Measurements from ENCODE around the gene SLX9.

GRCh38 chr21:44911068-44911383 is 28.8 kb upstream of the SLX9 start:
- TF ChIP-seq, protein P1, sequence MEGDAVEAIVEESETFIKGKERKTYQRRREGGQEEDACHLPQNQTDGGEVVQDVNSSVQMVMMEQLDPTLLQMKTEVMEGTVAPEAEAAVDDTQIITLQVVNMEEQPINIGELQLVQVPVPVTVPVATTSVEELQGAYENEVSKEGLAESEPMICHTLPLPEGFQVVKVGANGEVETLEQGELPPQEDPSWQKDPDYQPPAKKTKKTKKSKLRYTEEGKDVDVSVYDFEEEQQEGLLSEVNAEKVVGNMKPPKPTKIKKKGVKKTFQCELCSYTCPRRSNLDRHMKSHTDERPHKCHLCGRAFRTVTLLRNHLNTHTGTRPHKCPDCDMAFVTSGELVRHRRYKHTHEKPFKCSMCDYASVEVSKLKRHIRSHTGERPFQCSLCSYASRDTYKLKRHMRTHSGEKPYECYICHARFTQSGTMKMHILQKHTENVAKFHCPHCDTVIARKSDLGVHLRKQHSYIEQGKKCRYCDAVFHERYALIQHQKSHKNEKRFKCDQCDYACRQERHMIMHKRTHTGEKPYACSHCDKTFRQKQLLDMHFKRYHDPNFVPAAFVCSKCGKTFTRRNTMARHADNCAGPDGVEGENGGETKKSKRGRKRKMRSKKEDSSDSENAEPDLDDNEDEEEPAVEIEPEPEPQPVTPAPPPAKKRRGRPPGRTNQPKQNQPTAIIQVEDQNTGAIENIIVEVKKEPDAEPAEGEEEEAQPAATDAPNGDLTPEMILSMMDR (IDR thresholded peaks at IDR 0.05) = no peak
- no peak for TF ChIP-seq POLR2A (IDR thresholded peaks at IDR 0.05)

All from uterus (tissue), 2 donors.